IMR-90 (cell line): Measurements from ENCODE around the gene CNIH1. TPM values are rescaled to one million over a fixed set of nuclear protein-coding genes. Genes with fewer than 3 reads are reported as not detected.

Experiments used
- ATAC-seq: fragments of 200-7000 bp; cut with Tn5 transposase; 2 replicates; pipeline ENCODE4 v1.9.1; 2020; ENCODE audit warnings: low read depth, mild to moderate bottlenecking, moderate library complexity
- BruUV-seq: library from RNA; stranded (reverse); fragments of 400-500 nt; replicated peaks from 2 replicates; lab custom pipeline; 2021; lab: Mats Ljungman, UMichigan
- CTCF ChIA-PET: fragments of 300-600 bp; formaldehyde crosslinking; extraction: SDS; loops from one replicate; lab custom pipeline; 2021; ENCODE audit warnings: antibody characterized with exemption; lab: Yijun Ruan, JAX
- POLR2A ChIA-PET: fragments of 300-600 bp; sonication (Branson Sonifier 250); formaldehyde crosslinking; loops from one replicate; lab custom pipeline; 2022; ENCODE audit warnings: antibody characterized with exemption; ENCODE audit not compliant: unreplicated experiment; lab: Charles Lee
- DNase-seq: peaks from one replicate; pipeline ENCODE4 v3.0.0; 2013
- H2AFZ ChIP-seq: replicated peaks from 2 replicates; pipeline ENCODE3; 2013; ENCODE audit warnings: low read length, mild to moderate bottlenecking; ENCODE audit not compliant: poor library complexity
- H2AK5ac ChIP-seq: 2 replicates; pipeline ENCODE4 v1.6.1; 2013; ENCODE audit warnings: low read depth, low read length, inconsistent platforms
- H2AK9ac ChIP-seq: replicated peaks from 2 replicates; pipeline ENCODE3; 2013; ENCODE audit warnings: mild to moderate bottlenecking, low read depth, low read length, moderate library complexity; ENCODE audit not compliant: poor library complexity
- H2BK120ac ChIP-seq: 2 replicates; pipeline ENCODE4 v1.6.1; 2013; ENCODE audit warnings: low read depth, low read length, inconsistent platforms
- H2BK15ac ChIP-seq: 3 replicates; pipeline ENCODE4 v1.6.1; 2013; ENCODE audit warnings: low read depth, low read length, inconsistent platforms
- H2BK20ac ChIP-seq: 2 replicates; pipeline ENCODE4 v1.6.1; 2013; ENCODE audit warnings: low read depth, mild to moderate bottlenecking, inconsistent platforms, low read length, moderate library complexity
- H2BK5ac ChIP-seq: 2 replicates; pipeline ENCODE4 v1.6.1; 2013; ENCODE audit warnings: mild to moderate bottlenecking, low read depth, low read length, inconsistent platforms; ENCODE audit not compliant: poor library complexity, severe bottlenecking
- H3K14ac ChIP-seq: replicated peaks from 2 replicates; pipeline ENCODE4 v1.6.1; 2013; ENCODE audit warnings: low read depth, low read length, inconsistent platforms
- H3K18ac ChIP-seq: 2 replicates; pipeline ENCODE4 v1.6.1; 2013; ENCODE audit warnings: low read depth, low read length, control low read depth
- H3K23ac ChIP-seq: 2 replicates; pipeline ENCODE4 v1.6.1; 2013; ENCODE audit warnings: low read depth, low read length, inconsistent platforms
- H3K27ac ChIP-seq: 2 replicates; pipeline ENCODE4 v1.5.1; 2013; ENCODE audit warnings: mild to moderate bottlenecking, control low read depth, low read length; ENCODE audit not compliant: insufficient read depth
- H3K27me3 ChIP-seq: 2 replicates; pipeline ENCODE4 v1.6.1; 2013; ENCODE audit warnings: low read length; ENCODE audit not compliant: control insufficient read depth, insufficient read depth
- H3K36me3 ChIP-seq: 2 replicates; pipeline ENCODE4 v1.6.1; 2013; ENCODE audit warnings: low read length, mixed read lengths; ENCODE audit not compliant: control insufficient read depth, insufficient read depth
- H3K4ac ChIP-seq: 2 replicates; pipeline ENCODE4 v1.6.1; 2013; ENCODE audit warnings: low read depth, low read length, inconsistent platforms
- H3K4me1 ChIP-seq: 2 replicates; pipeline ENCODE4 v1.6.1; 2013; ENCODE audit warnings: low read length, mixed read lengths; ENCODE audit not compliant: control insufficient read depth, insufficient read depth
- H3K4me2 ChIP-seq: 2 replicates; pipeline ENCODE4 v1.6.1; 2013; ENCODE audit warnings: low read depth, mild to moderate bottlenecking, control low read depth, low read length, moderate library complexity
- H3K4me3 ChIP-seq: 2 replicates; pipeline ENCODE4 v1.5.1; 2013; ENCODE audit warnings: low read depth, mild to moderate bottlenecking, control low read depth, low read length, moderate library complexity; ENCODE audit not compliant: insufficient read depth
- H3K56ac ChIP-seq: 2 replicates; pipeline ENCODE4 v1.6.1; 2013; ENCODE audit warnings: low read length, inconsistent platforms; ENCODE audit not compliant: insufficient read depth; ENCODE audit errors: extremely low read depth
- H3K79me1 ChIP-seq, 2 experiments: 2 replicates each; pipeline ENCODE4 v1.6.1; 2013; ENCODE audit warnings: low read length in 2 of 2, inconsistent platforms in 1 of 2, low read depth in 1 of 2
- H3K9ac ChIP-seq: 2 replicates; pipeline ENCODE4 v1.6.1; 2013; ENCODE audit warnings: low read depth, low read length, control low read depth
- H3K9me1 ChIP-seq: 2 replicates; pipeline ENCODE4 v1.6.1; 2013; ENCODE audit warnings: low read length, inconsistent platforms; ENCODE audit not compliant: insufficient read depth
- H3K9me3 ChIP-seq: 2 replicates; pipeline ENCODE4 v1.6.1; 2013; ENCODE audit warnings: low read length; ENCODE audit not compliant: control insufficient read depth, insufficient read depth
- H4K20me1 ChIP-seq: 2 replicates; pipeline ENCODE4 v1.6.1; 2013; ENCODE audit warnings: low read length, inconsistent platforms; ENCODE audit not compliant: insufficient read depth
- H4K5ac ChIP-seq: 2 replicates; pipeline ENCODE4 v1.6.1; 2013; ENCODE audit warnings: mild to moderate bottlenecking, low read depth, low read length, control low read depth
- H4K8ac ChIP-seq, 2 experiments: 2 replicates each; pipeline ENCODE4 v1.6.1; 2013; ENCODE audit warnings: low read depth in 2 of 2, low read length in 2 of 2, control low read depth in 1 of 2, inconsistent platforms in 1 of 2
- H4K91ac ChIP-seq: 2 replicates; pipeline ENCODE4 v1.6.1; 2013; ENCODE audit warnings: low read depth, low read length, inconsistent platforms; ENCODE audit not compliant: insufficient read depth
- BHLHE40 ChIP-seq: fragments of 150-350 bp; IDR thresholded peaks from 2 replicates; pipeline ENCODE4 v1.6.1; 2016; ENCODE audit warnings: mild to moderate bottlenecking, low read depth, low read length
- CEBPB ChIP-seq: IDR thresholded peaks from 2 replicates; pipeline ENCODE4 v1.6.1; 2012; ENCODE audit warnings: low read depth, low read length, improper control_type of control experiment
- CHD1 ChIP-seq: IDR thresholded peaks from 2 replicates; pipeline ENCODE4 v1.6.1; 2012; ENCODE audit warnings: low read depth, low read length, improper control_type of control experiment
- CTCF ChIP-seq: conservative IDR thresholded peaks from 2 replicates; pipeline ENCODE4 v1.5.1; 2012; ENCODE audit warnings: mild to moderate bottlenecking, low read depth, low read length, improper control_type of control experiment
- ELK1 ChIP-seq: fragments of 150-350 bp; IDR thresholded peaks from 2 replicates; pipeline ENCODE4 v1.6.1; 2016; ENCODE audit warnings: low read depth, mild to moderate bottlenecking, low read length, moderate library complexity, borderline replicate concordance
- FOS ChIP-seq: fragments of 150-350 bp; IDR thresholded peaks from 2 replicates; pipeline ENCODE4 v1.6.1; 2016; ENCODE audit warnings: low read depth, low read length
- MAFK ChIP-seq: IDR thresholded peaks from 2 replicates; pipeline ENCODE4 v1.6.1; 2012; ENCODE audit warnings: low read depth, low read length, improper control_type of control experiment
- MXI1 ChIP-seq: IDR thresholded peaks from 2 replicates; pipeline ENCODE4 v1.6.1; 2012; ENCODE audit warnings: low read depth, mild to moderate bottlenecking, low read length, moderate library complexity, borderline replicate concordance
- POLR2A ChIP-seq: IDR thresholded peaks from 2 replicates; pipeline ENCODE4 v1.6.1; 2012; ENCODE audit warnings: mild to moderate bottlenecking, low read depth, low read length
- RCOR1 ChIP-seq: IDR thresholded peaks from 2 replicates; pipeline ENCODE4 v1.6.1; 2012; ENCODE audit warnings: mild to moderate bottlenecking, low read length, improper control_type of control experiment; ENCODE audit not compliant: insufficient replicate concordance
- RFX5 ChIP-seq: IDR thresholded peaks from 2 replicates; pipeline ENCODE4 v1.8.0; 2012; ENCODE audit warnings: low read depth, mild to moderate bottlenecking, low read length, moderate library complexity
- WGBS, 2 experiments: methylation state at CpG; one replicate each; pipeline versions ENCODE4 v1.1.5 to v1.1.7; 2013; ENCODE audit warnings: missing lambda C conversion rate in 2 of 2; ENCODE audit not compliant: insufficient read length in 1 of 2; ENCODE audit errors: extremely low coverage in 2 of 2; 5-methylcytosine and 5-hydroxymethylcytosine counted together
- dilution Hi-C: fragments of 300-500 bp; cut with HindIII; formaldehyde crosslinking; loops from one replicate; pipeline ENCODE4 v1.14.3; 2018; ENCODE audit warnings: low sequenced_read_pairs; ENCODE audit not compliant: unreplicated experiment
- in situ Hi-C: fragments of 300-500 bp; cut with MboI; formaldehyde crosslinking; loops from 3 replicates; pipeline ENCODE4 v1.14.3; 2019; ENCODE audit warnings: low sequenced_read_pairs, inconsistent platforms, mixed read lengths
- intact Hi-C: fragments of 100-400 bp; cut with micrococcal nuclease; formaldehyde crosslinking; loops from 2 replicates; pipeline ENCODE4 v1.10.0; 2022
- polyA plus RNA-seq, 3 experiments: library from polyadenylated mRNA; depleted of rRNA; stranded (reverse); fragments of >200 nt; gene quantifications; 2 replicates each; pipeline ENCODE4 v1.2.3, GENCODE V29; 2012; ENCODE audit warnings: low replicate concordance in 1 of 3
- total RNA-seq: library from RNA; depleted of rRNA; stranded (reverse); fragments of >200 nt; gene quantifications from 2 replicates; pipeline ENCODE4 v1.2.3, GENCODE V29; 2012

CNIH1 gene
- total and polyA plus RNA-seq, 2 of the 4 experiments (the other 2 are of a cell fraction): 244 to 284 TPM

GRCh38 chr14:54459106-54459505, 17.9 kb upstream of the CNIH1 start:
- Histone ChIP-seq H3K9me3 (peaks cover 8% of the 10 kb centered on the region; the same call in 1 of the 2 replicates), H4K20me1 (no peaks in the 10 kb centered on the region), H2AFZ (no peak overlapping the region), H3K9me1 (no peaks in the 10 kb centered on the region), H3K18ac (no peak overlapping the region), H3K27ac (no peak overlapping the region), H3K9ac (no peak overlapping the region), H3K4me2 (no peak overlapping the region), H3K4ac (no peak overlapping the region), H4K91ac (no peak overlapping the region), H3K4me1 (no peaks in the 10 kb centered on the region), H2BK15ac (no peak overlapping the region), H3K36me3 (no peaks in the 10 kb centered on the region), H2AK9ac (no peak overlapping the region), H3K14ac (no peak overlapping the region), H2AK5ac (no peak overlapping the region), H3K79me1 (no peaks in the 10 kb centered on the region), H3K4me3 (no peak overlapping the region), H2BK120ac (no peak overlapping the region), H2BK20ac (no peak overlapping the region), H3K56ac (no peak overlapping the region), H4K8ac (no peak overlapping the region), H2BK5ac (no peak overlapping the region), H4K5ac (no peak overlapping the region), H3K23ac (no peak overlapping the region), H3K27me3 (no peaks in the 10 kb centered on the region)
- CTCF ChIA-PET: no interaction called here
- DNase-seq (no peak), ATAC-seq (no peak)
- TF ChIP-seq BHLHE40 (no peak), RCOR1 (no peak), RFX5 (no peak), CHD1 (no peak), MXI1 (no peak), FOS (no peak), CTCF (no peak), CEBPB (no peak), POLR2A (no peak), MAFK (no peak), ELK1 (no peak)
- WGBS, 2 experiments: no CpG with 5 or more reads among the region's 3 CpGs
- dilution Hi-C loops (no loop called here), in situ Hi-C loops (no loop called here), intact Hi-C loops (no loop called here)
- no TSS peak for BruUV-seq
- POLR2A ChIA-PET: no interaction called here
